NOMO-1 treated with dmso at 0.1 percent for 144 hours (cell line): ENCODE measurements around the gene GPR78.

Experiments
- DNase-seq: peaks from one replicate; lab custom pipeline; 2025; ENCODE audit not compliant: unreplicated experiment; lab: John Stamatoyannopoulos, UW

The GPR78 gene

DNA sequence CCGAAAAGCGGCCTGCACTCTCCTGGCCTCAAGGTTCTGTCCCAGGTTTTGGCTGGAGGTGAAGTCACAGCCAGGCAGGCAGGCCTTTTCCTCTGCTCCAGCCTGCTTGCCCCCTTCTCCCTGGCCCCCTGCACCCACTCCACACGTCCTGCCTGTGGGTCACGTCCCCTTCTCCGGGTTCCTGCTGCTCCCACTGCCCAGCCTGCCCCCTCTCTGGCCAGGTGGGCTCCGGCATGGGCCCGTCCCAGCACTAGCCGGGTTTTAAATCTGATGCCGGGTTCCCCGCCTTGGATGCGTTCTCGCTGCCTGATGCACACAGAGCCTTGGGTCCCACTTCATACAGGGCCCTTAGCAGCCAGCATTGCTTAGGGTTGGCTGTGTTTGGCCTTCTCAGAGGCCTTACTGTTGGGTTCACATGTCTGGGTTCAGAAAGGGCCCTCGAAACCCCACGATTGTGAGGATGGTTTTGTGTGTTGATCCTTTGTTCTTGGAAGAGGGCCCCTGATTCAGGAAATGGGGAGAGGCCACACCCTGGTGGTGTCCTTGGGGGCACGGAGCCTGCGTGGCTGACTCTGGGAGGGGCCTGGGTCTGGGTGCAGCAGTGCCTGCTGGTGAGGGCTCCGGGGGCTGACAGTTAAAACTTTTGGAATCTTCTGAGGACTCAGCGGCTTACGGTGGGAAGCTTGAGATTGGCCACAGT lies 18.3 kb downstream of the GPR78 start:
- DNase-seq = no peak

DNA sequence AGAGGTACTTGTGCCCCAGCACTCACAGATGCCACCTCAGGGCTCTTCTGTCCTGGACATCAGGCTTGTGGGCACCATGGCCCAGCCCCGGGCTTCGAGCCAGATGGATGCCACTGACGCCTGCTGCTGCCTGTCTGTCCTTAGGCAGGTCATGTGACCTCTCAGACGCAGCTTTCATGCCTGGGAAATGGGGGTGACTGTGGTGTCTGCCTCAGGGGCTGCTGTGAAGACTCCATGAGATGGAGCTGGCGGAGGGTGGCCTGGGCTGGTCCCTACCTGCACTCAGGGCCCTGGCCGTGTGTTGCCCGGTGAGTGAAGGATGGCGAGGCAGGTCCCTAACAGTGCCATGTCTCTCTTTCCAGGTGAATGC lies 18.9 kb downstream of the GPR78 start:
- no peak for DNase-seq

GRCh38 chr4:8599657-8600056 lies 19.5 kb downstream of the GPR78 start:
- no peak for DNase-seq

DNA sequence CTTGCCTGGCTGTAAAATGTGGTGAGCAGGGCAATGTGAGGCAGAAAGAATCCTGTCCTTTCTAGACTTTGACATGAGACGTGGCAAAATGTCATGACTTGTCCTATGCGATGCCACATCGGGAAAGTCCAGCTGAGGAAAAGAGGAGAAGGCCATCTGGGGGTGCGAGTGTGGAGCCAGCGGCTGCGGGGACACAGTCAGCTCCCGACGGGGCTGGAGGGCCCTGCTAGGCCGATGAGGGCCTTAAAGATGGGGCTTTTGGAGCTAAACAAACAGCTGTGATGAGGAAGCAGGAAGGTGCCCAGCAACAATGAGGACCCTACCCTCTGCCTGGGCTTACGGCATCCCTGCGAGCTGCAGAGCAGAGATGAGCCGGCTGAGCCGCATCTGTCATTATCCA lies 20.1 kb downstream of the GPR78 start:
- no peak for DNase-seq

GRCh38 chr4:8600686-8601085 lies 20.5 kb downstream of the GPR78 start:
- DNase-seq = no peak

GRCh38 chr4:8601086-8601485 lies 20.9 kb downstream of the GPR78 start:
- no peak for DNase-seq

- no peak for DNase-seq
Observed at GRCh38 chr4:8601556-8601955, 21.4 kb downstream of the GPR78 start.

GRCh38 chr4:8602686-8603430 lies 22.7 kb downstream of the GPR78 start:
- no peak for DNase-seq

DNA sequence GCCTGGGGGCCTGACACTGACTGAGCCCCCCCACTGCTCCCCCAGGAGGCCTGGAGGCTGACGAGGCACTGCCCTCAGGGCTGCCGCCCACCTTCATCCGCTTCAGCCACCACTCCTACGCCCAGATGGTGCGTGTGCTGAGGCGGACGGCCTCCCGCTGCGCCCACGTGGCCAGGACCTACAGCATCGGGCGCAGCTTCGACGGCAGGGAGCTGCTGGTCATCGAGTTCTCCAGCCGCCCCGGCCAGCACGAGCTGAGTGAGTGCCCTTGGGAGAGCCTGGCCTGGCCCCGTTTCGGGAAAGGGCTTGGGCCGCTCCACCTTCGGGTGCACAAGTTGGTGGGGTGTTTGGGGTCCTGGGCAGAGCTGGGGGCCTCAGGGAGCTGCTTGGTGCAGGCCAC lies 23.7 kb downstream of the GPR78 start:
- no peak for DNase-seq

DNA sequence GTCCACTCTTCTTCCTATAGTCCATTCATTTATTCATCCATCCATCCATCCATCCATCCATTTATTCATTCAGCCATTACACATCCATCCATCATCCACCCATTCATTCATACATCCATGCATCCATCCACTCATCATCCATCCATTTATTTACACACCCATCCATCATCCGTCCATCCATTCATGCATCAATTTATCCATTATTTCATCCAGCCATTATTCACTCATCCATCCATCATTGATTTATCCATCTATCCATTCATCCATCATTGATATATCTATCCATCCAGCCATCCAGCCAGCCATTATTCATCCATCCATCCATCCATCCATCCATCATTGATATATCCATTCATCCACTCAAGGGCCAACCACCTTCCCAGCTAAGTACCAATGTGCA lies 25.1 kb downstream of the GPR78 start:
- DNase-seq = no peak

DNA sequence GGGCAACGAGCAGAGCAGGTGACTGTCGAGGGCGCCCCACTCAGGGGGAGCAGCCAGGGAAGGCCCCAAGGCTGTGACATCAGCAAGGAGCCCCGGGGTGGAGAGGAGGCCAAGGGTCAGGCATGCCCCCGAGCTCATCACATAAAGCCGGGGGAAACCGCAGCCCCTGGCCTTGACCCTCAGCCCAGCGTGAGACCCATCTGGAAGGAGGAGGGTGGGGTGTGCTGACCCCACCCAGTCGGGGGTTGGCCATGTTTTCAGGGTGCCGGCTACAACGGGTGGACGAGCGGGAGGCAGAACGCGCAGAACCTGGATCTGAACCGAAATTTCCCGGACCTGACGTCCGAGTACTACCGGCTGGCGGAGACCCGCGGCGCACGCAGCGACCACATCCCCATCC lies 26.3 kb downstream of the GPR78 start:
- DNase-seq = no peak

GRCh38 chr4:8606966-8607365 lies 26.8 kb downstream of the GPR78 start:
- DNase-seq = no peak

DNA sequence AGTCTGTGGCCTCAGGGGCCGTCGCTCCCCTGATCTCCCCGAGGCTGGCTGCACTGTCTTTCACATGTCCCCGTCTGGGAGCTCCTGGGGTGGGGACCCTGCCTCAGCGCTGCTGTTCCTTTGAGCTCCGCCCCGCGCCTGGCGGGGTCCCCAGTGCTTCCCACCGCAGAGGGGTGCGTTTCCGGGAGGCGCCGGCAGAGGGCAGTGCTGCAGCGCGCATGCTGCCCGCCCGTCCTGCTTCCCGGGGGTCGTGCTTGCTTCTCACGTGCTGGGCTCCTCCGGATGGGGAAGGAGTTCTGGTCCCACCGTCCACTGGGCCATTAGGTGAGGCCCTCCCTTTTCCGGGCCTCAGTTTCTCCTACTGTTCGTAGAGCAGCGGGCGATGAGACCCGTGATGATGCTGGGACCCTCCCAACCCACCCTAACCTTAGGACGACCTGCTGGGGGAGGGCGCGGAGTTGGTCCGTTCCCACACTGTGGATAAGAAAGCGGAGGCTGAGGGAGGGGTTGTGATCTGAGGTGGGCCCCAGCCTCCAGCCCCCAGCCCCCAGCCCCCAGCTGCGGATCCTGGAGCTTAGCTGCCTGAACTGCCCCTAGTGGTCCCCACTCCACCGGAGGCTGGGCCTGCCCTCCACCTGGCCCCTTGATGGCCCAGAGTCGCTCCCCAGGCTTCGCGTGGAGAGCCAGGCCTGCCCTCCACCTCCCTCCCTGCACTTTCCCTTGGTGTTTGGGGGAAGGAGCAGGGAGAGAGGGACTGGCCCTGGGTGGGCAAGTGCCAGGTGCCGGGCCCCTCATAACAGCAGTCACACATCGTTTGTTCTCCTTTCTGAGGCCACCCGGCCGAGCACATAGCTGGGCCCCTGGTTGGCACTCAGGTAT lies 27.6 kb downstream of the GPR78 start:
- DNase-seq = no peak

DNA sequence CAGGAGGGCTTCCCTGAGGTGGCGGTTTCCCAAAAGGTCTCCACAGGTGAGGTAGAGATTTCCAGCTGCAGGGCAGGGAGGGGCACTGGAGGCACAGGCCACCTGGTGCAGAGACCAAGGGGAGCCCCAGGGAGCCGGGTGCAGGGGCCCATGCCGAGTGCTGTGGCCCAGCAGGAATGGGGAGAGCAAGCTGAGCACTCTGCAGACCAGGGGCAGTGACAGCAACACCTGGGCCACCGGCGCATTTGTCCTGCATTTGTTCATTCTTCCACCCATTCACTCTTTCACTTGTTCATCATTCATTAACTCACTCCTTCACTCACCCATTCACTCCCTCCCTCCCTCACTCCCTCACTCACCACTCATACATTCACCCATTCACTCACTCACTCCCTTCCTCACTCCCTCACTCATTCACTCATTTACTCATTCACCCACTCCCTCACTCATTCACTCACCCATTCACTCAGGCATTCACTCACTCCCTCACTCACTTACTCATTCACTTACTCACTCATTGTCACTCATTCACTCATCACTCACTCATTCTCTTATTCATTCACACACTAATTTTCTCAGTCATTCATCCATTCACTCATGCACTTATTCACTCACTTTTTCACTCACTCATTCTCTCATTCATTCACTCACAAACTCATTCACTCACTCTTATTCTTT lies 28.7 kb downstream of the GPR78 start:
- DNase-seq = no peak

DNA sequence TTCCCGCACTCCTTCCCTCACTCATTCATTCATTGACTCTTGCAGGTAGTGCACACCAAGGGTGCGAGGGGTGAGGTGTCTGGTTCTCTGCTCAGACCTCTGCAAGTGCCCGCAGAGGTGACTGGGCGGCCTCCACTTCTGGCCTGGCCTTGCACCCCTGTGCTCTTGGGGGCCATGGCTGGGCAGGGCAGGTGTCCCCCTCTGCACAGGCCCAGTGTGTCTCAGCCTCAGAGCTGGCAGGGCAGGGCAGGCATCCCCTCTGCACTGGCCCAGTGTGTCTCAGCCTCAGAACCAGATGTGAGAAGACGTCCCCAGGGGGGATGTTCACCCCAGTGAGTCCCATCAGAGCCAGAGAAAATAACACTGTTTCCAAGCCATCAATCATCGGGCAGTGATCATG lies 29.2 kb downstream of the GPR78 start:
- DNase-seq = no peak

DNA sequence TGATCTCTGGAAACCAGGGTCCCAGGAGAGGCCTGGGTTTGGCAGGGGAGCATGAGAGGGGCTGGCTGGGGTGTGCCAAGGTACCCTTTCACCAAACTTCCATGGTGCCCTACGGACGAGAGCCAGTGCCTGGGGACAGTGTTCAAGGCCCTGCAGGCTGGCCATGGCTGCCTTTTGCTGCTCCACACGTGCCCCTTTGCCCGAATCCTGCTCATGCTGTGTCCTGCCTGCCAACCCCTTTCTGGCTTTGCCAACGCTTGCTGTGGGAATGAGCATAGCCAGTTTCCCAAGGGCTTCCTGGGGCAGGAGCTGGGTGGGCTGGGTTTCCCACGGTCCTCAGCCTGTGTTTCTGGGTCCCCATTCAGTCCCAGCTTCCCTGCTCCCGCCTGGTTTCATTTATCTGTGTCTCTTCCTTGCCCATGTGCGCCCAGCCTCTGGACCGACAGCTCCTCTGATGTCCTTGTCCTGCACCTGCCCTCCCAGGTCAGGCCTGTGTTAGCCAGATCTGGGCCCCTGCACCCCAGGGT lies 29.7 kb downstream of the GPR78 start:
- DNase-seq = no peak

- DNase-seq = no peak
Observed at GRCh38 chr4:8610858-8611616, 30.8 kb downstream of the GPR78 start.

DNA sequence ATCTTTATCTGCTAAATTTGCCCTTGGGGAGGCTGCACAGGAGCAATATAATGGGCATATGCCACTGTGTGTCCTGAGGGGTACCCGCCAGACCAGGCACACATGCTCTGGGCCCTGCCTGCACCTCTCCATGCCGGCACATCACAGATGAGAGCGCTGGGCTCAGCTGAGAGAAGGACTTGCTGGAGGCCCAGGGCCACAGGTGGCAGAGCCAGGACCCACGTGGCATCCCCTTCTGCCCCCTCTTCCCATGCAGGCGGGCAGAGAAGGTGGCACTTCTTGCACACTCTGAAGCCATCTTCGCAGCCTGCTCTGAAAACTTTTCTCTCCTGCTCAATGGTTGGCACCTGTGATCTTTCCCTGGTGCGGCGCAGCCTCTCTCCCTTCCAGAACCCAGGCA lies 32.5 kb downstream of the GPR78 start:
- no peak for DNase-seq

GRCh38 chr4:8613421-8614364 lies 33.5 kb downstream of the GPR78 start:
- no peak for DNase-seq
